ENCODE data around the gene MGRN1. TPM values are rescaled to one million over a fixed set of nuclear protein-coding genes. Genes with fewer than 3 reads are reported as not detected.

Gene MGRN1
- total RNA-seq, 1 experiment from 2014 or later: 22.7 TPM

DNA sequence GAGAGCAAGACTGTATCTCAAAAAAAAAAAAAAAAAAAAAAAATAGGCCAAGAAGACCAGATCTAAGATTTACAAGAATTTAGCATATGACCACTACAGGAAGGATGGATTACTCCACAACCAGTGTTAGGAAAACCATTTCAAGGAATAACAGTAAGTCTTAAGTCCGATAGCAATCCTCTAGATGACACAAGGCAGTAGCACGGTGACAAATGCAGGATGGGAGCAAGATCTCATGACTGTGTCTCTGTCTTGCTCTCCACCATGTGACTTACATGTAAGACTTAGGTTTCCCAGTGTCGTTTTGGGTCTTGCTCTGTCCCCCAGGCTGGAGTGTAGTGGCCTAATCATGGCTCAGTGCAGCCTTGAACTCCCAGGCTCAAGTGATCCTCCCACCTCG, 40.7 kb upstream of the MGRN1 start:
- DNase-seq (no peak), ATAC-seq (no peak)
- intact Hi-C loops (cut with micrococcal nuclease): loop anchor here (2.0 kb wide), 1 partner anchor 67 kb away; no protein-coding TSS in a partner anchor
- no peaks in the 10 kb centered on the region for H3K9me3 ChIP-seq (ENCODE audit: low read length)
- ChIA-PET POLR2A (ENCODE audit: unreplicated experiment) (no interaction called here), CTCF (no interaction called here)
- no peaks in the 10 kb centered on the region for H4K20me1 ChIP-seq (ENCODE audit: low read length)
- TF ChIP-seq EZH2phosphoT487 (IDR thresholded peaks at IDR 0.05; ENCODE audit: borderline replicate concordance, low read length) (no peak), EZH2 (IDR thresholded peaks at IDR 0.05; ENCODE audit: low read length, unreplicated experiment) (no peak)
- TF ChIP-seq, protein P1, sequence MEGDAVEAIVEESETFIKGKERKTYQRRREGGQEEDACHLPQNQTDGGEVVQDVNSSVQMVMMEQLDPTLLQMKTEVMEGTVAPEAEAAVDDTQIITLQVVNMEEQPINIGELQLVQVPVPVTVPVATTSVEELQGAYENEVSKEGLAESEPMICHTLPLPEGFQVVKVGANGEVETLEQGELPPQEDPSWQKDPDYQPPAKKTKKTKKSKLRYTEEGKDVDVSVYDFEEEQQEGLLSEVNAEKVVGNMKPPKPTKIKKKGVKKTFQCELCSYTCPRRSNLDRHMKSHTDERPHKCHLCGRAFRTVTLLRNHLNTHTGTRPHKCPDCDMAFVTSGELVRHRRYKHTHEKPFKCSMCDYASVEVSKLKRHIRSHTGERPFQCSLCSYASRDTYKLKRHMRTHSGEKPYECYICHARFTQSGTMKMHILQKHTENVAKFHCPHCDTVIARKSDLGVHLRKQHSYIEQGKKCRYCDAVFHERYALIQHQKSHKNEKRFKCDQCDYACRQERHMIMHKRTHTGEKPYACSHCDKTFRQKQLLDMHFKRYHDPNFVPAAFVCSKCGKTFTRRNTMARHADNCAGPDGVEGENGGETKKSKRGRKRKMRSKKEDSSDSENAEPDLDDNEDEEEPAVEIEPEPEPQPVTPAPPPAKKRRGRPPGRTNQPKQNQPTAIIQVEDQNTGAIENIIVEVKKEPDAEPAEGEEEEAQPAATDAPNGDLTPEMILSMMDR (conservative IDR thresholded peaks at IDR 0.05; ENCODE audit: low read depth, low read length): no peak
- H2AFZ ChIP-seq (ENCODE audit: low read length): no peak overlapping the region
- no peaks in the 10 kb centered on the region for H3K79me2 ChIP-seq (ENCODE audit: low read length)
- H3K4me1 ChIP-seq (ENCODE audit: insufficient read depth, low read length): peaks cover 11% of the 10 kb centered on the region
- no peak overlapping the region for H3K4me2 ChIP-seq (ENCODE audit: low read length)
- H3K27me3 ChIP-seq (ENCODE audit: low read length): no peaks in the 10 kb centered on the region
- no peaks in the 10 kb centered on the region for H3F3A ChIP-seq (ENCODE audit: low read length, unreplicated experiment)
- H3K9ac ChIP-seq (ENCODE audit: low read length): no peak overlapping the region
- H3K9me2 ChIP-seq (replicated peaks; ENCODE audit: low read length): no peaks in the 10 kb centered on the region
- no TSS peak for BruUV-seq (replicated peaks)
- H3K36me3 ChIP-seq (ENCODE audit: low read depth, low read length): no peaks in the 10 kb centered on the region
- H3K4me3 ChIP-seq (ENCODE audit: low read length): no peak overlapping the region
- H3K27ac ChIP-seq (ENCODE audit: low read length): no peak overlapping the region

DNA sequence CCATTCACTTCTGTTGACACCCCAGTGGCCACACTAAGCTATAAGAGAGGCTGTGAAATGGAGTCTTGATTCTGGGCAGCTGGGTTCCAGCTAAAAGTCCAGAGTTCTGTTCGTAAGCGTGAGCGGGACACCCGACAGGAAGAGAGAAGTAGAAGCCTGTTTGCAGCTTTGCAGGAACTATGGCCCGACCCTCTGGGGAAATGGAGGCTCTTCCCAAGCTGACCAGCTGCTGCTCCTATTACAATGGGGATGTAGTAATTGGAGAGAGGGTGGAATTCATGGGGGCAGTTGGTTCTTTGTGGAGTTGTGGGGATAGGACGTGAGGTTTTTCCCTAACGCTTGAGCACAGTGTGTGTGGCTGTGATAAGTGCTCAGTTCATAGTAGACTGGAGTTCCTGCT, 38.3 kb upstream of the MGRN1 start:
- no peaks in the 10 kb centered on the region for H3K9me3 ChIP-seq (ENCODE audit: low read length)
- ChIA-PET CTCF (interaction anchor here (0.5 to 0.6 kb wide), 2 partner anchors 17 to 33 kb away, joined by 3 to 4 read pairs; no protein-coding TSS in a partner anchor), POLR2A (ENCODE audit: unreplicated experiment) (no interaction called here)
- no peak overlapping the region for H3K4me2 ChIP-seq (ENCODE audit: low read length)
- no peak overlapping the region for H3K27ac ChIP-seq (ENCODE audit: low read length)
- ATAC-seq (no peak), DNase-seq (no peak)
- no peak overlapping the region for H3K9ac ChIP-seq (ENCODE audit: low read length)
- no peaks in the 10 kb centered on the region for H3K79me2 ChIP-seq (ENCODE audit: low read length)
- no peaks in the 10 kb centered on the region for H3K27me3 ChIP-seq (ENCODE audit: low read length)
- no TSS peak for BruUV-seq (replicated peaks)
- no peaks in the 10 kb centered on the region for H3K4me1 ChIP-seq (ENCODE audit: insufficient read depth, low read length)
- H4K20me1 ChIP-seq (ENCODE audit: low read length): no peaks in the 10 kb centered on the region
- H3K9me2 ChIP-seq (replicated peaks; ENCODE audit: low read length): no peaks in the 10 kb centered on the region
- H2AFZ ChIP-seq (ENCODE audit: low read length): no peak overlapping the region
- H3K36me3 ChIP-seq (ENCODE audit: low read depth, low read length): no peaks in the 10 kb centered on the region
- TF ChIP-seq, protein P1 (conservative IDR thresholded peaks at IDR 0.05; ENCODE audit: low read depth, low read length): no peak
- TF ChIP-seq EZH2 (IDR thresholded peaks at IDR 0.05; ENCODE audit: low read length, unreplicated experiment): no peak
- TF ChIP-seq EZH2phosphoT487 (IDR thresholded peaks at IDR 0.05; ENCODE audit: borderline replicate concordance, low read length): no peak
- no peak overlapping the region for H3K4me3 ChIP-seq (ENCODE audit: low read length)
- no peaks in the 10 kb centered on the region for H3F3A ChIP-seq (ENCODE audit: low read length, unreplicated experiment)
- intact Hi-C loops (cut with micrococcal nuclease): no loop called here

DNA sequence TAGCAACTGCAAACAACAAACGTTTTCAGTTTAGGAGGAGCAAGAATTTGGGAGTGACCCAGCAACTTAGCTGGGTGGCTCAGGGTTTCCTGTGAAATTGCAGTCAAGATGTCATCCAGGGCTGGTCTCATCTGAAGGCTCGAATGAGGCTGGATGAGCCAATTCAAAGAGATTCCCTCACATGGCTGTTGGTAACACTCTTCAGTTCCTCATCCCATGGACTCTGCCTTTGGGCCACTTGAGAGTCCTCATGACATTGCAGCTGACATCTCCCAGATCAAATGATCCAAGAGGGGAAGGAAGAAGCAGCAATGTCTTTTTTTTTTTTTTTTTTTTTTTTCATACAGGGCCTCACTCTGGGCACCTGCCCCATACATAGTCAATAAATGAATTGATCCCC, 36.2 kb upstream of the MGRN1 start:
- Histone ChIP-seq H4K20me1 (ENCODE audit: low read length) (no peaks in the 10 kb centered on the region), H3K4me2 (ENCODE audit: low read length) (no peak overlapping the region), H3K9ac (ENCODE audit: low read length) (no peak overlapping the region), H3K4me3 (ENCODE audit: low read length) (no peak overlapping the region), H3K4me1 (ENCODE audit: insufficient read depth, low read length) (no peaks in the 10 kb centered on the region), H3K9me3 (ENCODE audit: low read length) (no peaks in the 10 kb centered on the region), H3K36me3 (ENCODE audit: low read depth, low read length) (no peaks in the 10 kb centered on the region), H3F3A (ENCODE audit: low read length, unreplicated experiment) (no peaks in the 10 kb centered on the region), H3K27ac (ENCODE audit: low read length) (no peak overlapping the region), H3K79me2 (ENCODE audit: low read length) (no peaks in the 10 kb centered on the region), H2AFZ (ENCODE audit: low read length) (no peak overlapping the region), H3K27me3 (ENCODE audit: low read length) (no peaks in the 10 kb centered on the region), H3K9me2 (replicated peaks; ENCODE audit: low read length) (no peaks in the 10 kb centered on the region)
- TF ChIP-seq, protein P1 (conservative IDR thresholded peaks at IDR 0.05; ENCODE audit: low read depth, low read length): no peak
- TF ChIP-seq EZH2 (IDR thresholded peaks at IDR 0.05; ENCODE audit: low read length, unreplicated experiment): no peak
- TF ChIP-seq EZH2phosphoT487 (IDR thresholded peaks at IDR 0.05; ENCODE audit: borderline replicate concordance, low read length): no peak
- no TSS peak for BruUV-seq (replicated peaks)
- intact Hi-C loops (cut with micrococcal nuclease): no loop called here
- CTCF ChIA-PET: no interaction called here
- ATAC-seq (no peak), DNase-seq (no peak)
- POLR2A ChIA-PET (ENCODE audit: unreplicated experiment): no interaction called here
